Measurements from ENCODE around the gene MED9.

DNA sequence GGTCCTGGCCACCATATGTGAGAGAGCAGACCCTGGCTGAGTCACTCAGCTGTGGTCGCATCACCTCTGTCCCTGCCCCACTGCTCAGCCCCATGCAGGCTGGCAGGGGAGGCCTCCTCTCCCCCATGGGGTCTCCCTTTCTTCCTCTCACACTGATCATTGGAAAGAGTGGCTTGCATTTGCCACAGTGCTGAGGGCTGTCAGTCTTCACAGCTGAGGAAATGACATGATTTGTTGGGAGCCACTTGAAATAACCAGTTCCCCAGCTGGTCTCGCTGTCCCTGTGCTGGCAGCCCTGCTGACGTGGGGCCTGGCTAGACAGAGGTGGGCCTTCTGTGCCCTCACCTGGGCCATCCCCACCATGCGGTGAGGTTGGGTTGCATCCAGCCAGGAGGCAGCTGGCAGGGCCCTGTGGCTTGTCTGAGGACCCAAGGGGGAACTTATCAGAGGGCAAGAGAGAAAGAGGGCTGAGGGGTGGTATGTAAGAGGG is 30.1 kb upstream of the MED9 start:
- TF ChIP-seq EZH2 (IDR thresholded peaks at IDR 0.05) = no peak
- TF ChIP-seq POLR2AphosphoS5 (IDR thresholded peaks at IDR 0.05; ENCODE audit: borderline replicate concordance, low read depth, low read length) = no peak
- TF ChIP-seq FOXP2 (optimal IDR thresholded peaks at IDR 0.05; ENCODE audit: control extremely low read depth, extremely low read length, insufficient read depth) = no peak

All from SK-N-MC (cell line).